Activated CD8-positive, alpha-beta T cell treated with anti-CD3 and anti-CD28 coated beads, Interleukin-2, amount 10 ng/mL, durations not matched to agents 7 days and 5 days (primary cell): ENCODE results near the gene SCARB1. TPM values are rescaled to one million over a fixed set of nuclear protein-coding genes. Genes with fewer than 3 reads are reported as not detected.

Experiments
- ATAC-seq: fragments of 150-1000 bp; cut with Tn5 transposase; one replicate; pipeline ENCODE4 v1.10.0; 2021; ENCODE audit warnings: moderate library complexity
- CTCF ChIA-PET: fragments of 350-600 bp; sonication (Branson Sonifier 250); formaldehyde crosslinking; loops from one replicate; lab custom pipeline; 2021; ENCODE audit warnings: antibody characterized with exemption; lab: Charles Lee
- POLR2A ChIA-PET: fragments of 350-600 bp; sonication (Branson Sonifier 250); formaldehyde crosslinking; loops from one replicate; lab custom pipeline; 2021; ENCODE audit warnings: antibody characterized with exemption; lab: Charles Lee
- DNase-seq: peaks from one replicate; pipeline ENCODE4 v3.0.0-alpha.2; 2020
- H3K27ac Mint-ChIP-seq: one replicate; pipeline ENCODE4 v1.8.0; 2021; ENCODE audit warnings: mild to moderate bottlenecking, mixed read lengths
- H3K27me3 Mint-ChIP-seq: one replicate; pipeline ENCODE4 v1.8.0; 2021; ENCODE audit warnings: low read depth, mixed read lengths
- H3K36me3 Mint-ChIP-seq: one replicate; pipeline ENCODE4 v1.8.0; 2021; ENCODE audit warnings: low read depth, mixed read lengths
- H3K4me1 Mint-ChIP-seq: one replicate; pipeline ENCODE4 v1.8.0; 2021; ENCODE audit warnings: low read depth, mixed read lengths
- H3K4me3 Mint-ChIP-seq: one replicate; pipeline ENCODE4 v1.8.0; 2021; ENCODE audit warnings: mild to moderate bottlenecking, mixed read lengths
- H3K9me3 Mint-ChIP-seq: one replicate; pipeline ENCODE4 v1.8.0; 2022; ENCODE audit warnings: mixed read lengths; ENCODE audit not compliant: insufficient read depth
- total RNA-seq, 2 experiments: library from RNA; stranded (reverse); gene quantifications; one replicate each; pipeline ENCODE4 v1.2.3, GENCODE V29; 2021

The SCARB1 gene
- total RNA-seq, 2 experiments from 2014 or later: 12.5 to 14.6 TPM

GRCh38 chr12:124795081-124795948 is 68.3 kb downstream of the SCARB1 start:
- no peak for ATAC-seq
- POLR2A ChIA-PET: interaction anchor here (0.9 kb wide), 1 partner anchor 67 kb away, joined by 3 read pairs; no protein-coding TSS in a partner anchor
- no peak overlapping the region for H3K27ac Mint-ChIP-seq
- H3K27me3 Mint-ChIP-seq: no peaks in the 10 kb centered on the region
- peaks cover 5% of the 10 kb centered on the region for H3K36me3 Mint-ChIP-seq
- no peak for DNase-seq
- no peak overlapping the region for H3K4me3 Mint-ChIP-seq
- CTCF ChIA-PET: interaction anchor here (0.6 to 1.9 kb wide), 3 partner anchors 9 to 111 kb away, joined by 3 to 6 read pairs (median 3); no protein-coding TSS in a partner anchor
- H3K9me3 Mint-ChIP-seq: no peaks in the 10 kb centered on the region
- peaks cover 13% of the 10 kb centered on the region for H3K4me1 Mint-ChIP-seq

- Mint-ChIP-seq H3K9me3 (no peaks in the 10 kb centered on the region), H3K36me3 (peaks cover 3% of the 10 kb centered on the region), H3K27me3 (no peaks in the 10 kb centered on the region), H3K4me3 (no peak overlapping the region), H3K4me1 (peaks cover 13% of the 10 kb centered on the region), H3K27ac (no peak overlapping the region)
- ATAC-seq: no peak
- DNase-seq: no peak
- POLR2A ChIA-PET: no interaction called here
- CTCF ChIA-PET: no interaction called here
Measured at GRCh38 chr12:124792961-124793441, 70.7 kb downstream of the SCARB1 start.

- DNase-seq (no peak), ATAC-seq (no peak)
- ChIA-PET CTCF (no interaction called here), POLR2A (no interaction called here)
- Mint-ChIP-seq H3K27ac (no peak overlapping the region), H3K36me3 (peaks cover 3% of the 10 kb centered on the region), H3K9me3 (no peaks in the 10 kb centered on the region), H3K4me1 (peaks cover 10% of the 10 kb centered on the region), H3K27me3 (no peaks in the 10 kb centered on the region), H3K4me3 (no peak overlapping the region)
Measured at GRCh38 chr12:124792156-124792555, 71.5 kb downstream of the SCARB1 start.

- Mint-ChIP-seq H3K4me1 (no peaks in the 10 kb centered on the region), H3K4me3 (no peak overlapping the region), H3K36me3 (peaks cover 3% of the 10 kb centered on the region), H3K27me3 (no peaks in the 10 kb centered on the region), H3K9me3 (no peaks in the 10 kb centered on the region), H3K27ac (no peak overlapping the region)
- POLR2A ChIA-PET: no interaction called here
- no peak for DNase-seq
- CTCF ChIA-PET: no interaction called here
- ATAC-seq: no peak
Measured at GRCh38 chr12:124790650-124791400, 72.8 kb downstream of the SCARB1 start.

GRCh38 chr12:124788936-124789555 is 74.6 kb downstream of the SCARB1 start:
- ATAC-seq (no peak), DNase-seq (no peak)
- Mint-ChIP-seq H3K27me3 (no peaks in the 10 kb centered on the region), H3K4me3 (no peak overlapping the region), H3K9me3 (no peaks in the 10 kb centered on the region), H3K36me3 (peaks cover 3% of the 10 kb centered on the region), H3K27ac (no peak overlapping the region), H3K4me1 (no peaks in the 10 kb centered on the region)
- CTCF ChIA-PET: no interaction called here
- POLR2A ChIA-PET: no interaction called here

GRCh38 chr12:124786061-124786964 is 77.4 kb downstream of the SCARB1 start:
- ChIA-PET CTCF (interaction anchor here (1.0 to 1.2 kb wide), 2 partner anchors 9 to 120 kb away, joined by 3 to 4 read pairs; no protein-coding TSS in a partner anchor), POLR2A (no interaction called here)
- no peaks in the 10 kb centered on the region for H3K27me3 Mint-ChIP-seq
- no peaks in the 10 kb centered on the region for H3K4me1 Mint-ChIP-seq
- ATAC-seq: no peak
- H3K4me3 Mint-ChIP-seq: no peak overlapping the region
- H3K27ac Mint-ChIP-seq: no peak overlapping the region
- H3K9me3 Mint-ChIP-seq: no peaks in the 10 kb centered on the region
- DNase-seq: no peak
- H3K36me3 Mint-ChIP-seq: peaks cover 3% of the 10 kb centered on the region

- Mint-ChIP-seq H3K4me1 (no peaks in the 10 kb centered on the region), H3K36me3 (peaks cover 3% of the 10 kb centered on the region), H3K27me3 (no peaks in the 10 kb centered on the region), H3K4me3 (no peak overlapping the region), H3K9me3 (no peaks in the 10 kb centered on the region), H3K27ac (no peak overlapping the region)
- DNase-seq: no peak
- POLR2A ChIA-PET: no interaction called here
- no peak for ATAC-seq
- CTCF ChIA-PET: interaction anchor here (0.9 kb wide), 1 partner anchor 10 kb away, joined by 3 read pairs; no protein-coding TSS in a partner anchor
Measured at GRCh38 chr12:124784871-124785572, 78.6 kb downstream of the SCARB1 start.

GRCh38 chr12:124783087-124783486 is 80.6 kb downstream of the SCARB1 start:
- no peak overlapping the region for H3K4me3 Mint-ChIP-seq
- peaks cover 2% of the 10 kb centered on the region for H3K4me1 Mint-ChIP-seq
- DNase-seq (no peak), ATAC-seq (no peak)
- no peaks in the 10 kb centered on the region for H3K9me3 Mint-ChIP-seq
- no peaks in the 10 kb centered on the region for H3K27me3 Mint-ChIP-seq
- ChIA-PET CTCF (no interaction called here), POLR2A (no interaction called here)
- no peak overlapping the region for H3K27ac Mint-ChIP-seq
- peaks cover 3% of the 10 kb centered on the region for H3K36me3 Mint-ChIP-seq

GRCh38 chr12:124782132-124782531 is 81.5 kb downstream of the SCARB1 start:
- no peak overlapping the region for H3K27ac Mint-ChIP-seq
- CTCF ChIA-PET: no interaction called here
- H3K4me3 Mint-ChIP-seq: no peak overlapping the region
- no peaks in the 10 kb centered on the region for H3K9me3 Mint-ChIP-seq
- POLR2A ChIA-PET: no interaction called here
- peaks cover 2% of the 10 kb centered on the region for H3K4me1 Mint-ChIP-seq
- H3K36me3 Mint-ChIP-seq: peaks cover 4% of the 10 kb centered on the region
- DNase-seq (no peak), ATAC-seq (no peak)
- no peaks in the 10 kb centered on the region for H3K27me3 Mint-ChIP-seq

GRCh38 chr12:124780752-124781685 is 82.6 kb downstream of the SCARB1 start:
- peaks cover 5% of the 10 kb centered on the region for H3K4me1 Mint-ChIP-seq
- H3K27me3 Mint-ChIP-seq: no peaks in the 10 kb centered on the region
- ChIA-PET POLR2A (no interaction called here), CTCF (no interaction called here)
- ATAC-seq (no peak), DNase-seq (no peak)
- no peak overlapping the region for H3K4me3 Mint-ChIP-seq
- H3K27ac Mint-ChIP-seq: no peak overlapping the region
- H3K36me3 Mint-ChIP-seq: peaks cover 5% of the 10 kb centered on the region
- no peaks in the 10 kb centered on the region for H3K9me3 Mint-ChIP-seq
